Activated naive CD4-positive, alpha-beta T cell treated with anti-CD3 and anti-CD28 coated beads, Interleukin-2, amount 10 ng/mL, durations not matched to agents 7 days and 5 days (primary cell): ENCODE data around the gene OGFOD2.
"Not testable (repeated sequence)": the region's sequence is repeated elsewhere in the genome, so short reads cannot be mapped to it uniquely, and the experiment has no call there.

Experiments used
- CTCF ChIA-PET: fragments of 350-600 bp; sonication (Branson Sonifier 250); formaldehyde crosslinking; loops from one replicate; lab custom pipeline; 2021; ENCODE audit warnings: antibody characterized with exemption; lab: Charles Lee
- DNase-seq: peaks from one replicate; pipeline ENCODE4 v3.0.0-alpha.2; 2020
- H3K27ac Mint-ChIP-seq: one replicate; pipeline ENCODE4 v1.8.0; 2021; ENCODE audit warnings: mild to moderate bottlenecking, moderate library complexity, mixed read lengths
- H3K27me3 Mint-ChIP-seq: one replicate; pipeline ENCODE4 v1.8.0; 2021; ENCODE audit warnings: mild to moderate bottlenecking, mixed read lengths
- H3K36me3 Mint-ChIP-seq: one replicate; pipeline ENCODE4 v1.8.0; 2021; ENCODE audit warnings: mixed read lengths
- H3K4me1 Mint-ChIP-seq: one replicate; pipeline ENCODE4 v1.8.0; 2021; ENCODE audit warnings: mixed read lengths
- H3K4me3 Mint-ChIP-seq: one replicate; pipeline ENCODE4 v1.8.0; 2021; ENCODE audit warnings: mild to moderate bottlenecking, moderate library complexity, mixed read lengths
- H3K9me3 Mint-ChIP-seq: one replicate; pipeline ENCODE4 v1.8.0; 2021; ENCODE audit warnings: mixed read lengths

Gene OGFOD2

DNA sequence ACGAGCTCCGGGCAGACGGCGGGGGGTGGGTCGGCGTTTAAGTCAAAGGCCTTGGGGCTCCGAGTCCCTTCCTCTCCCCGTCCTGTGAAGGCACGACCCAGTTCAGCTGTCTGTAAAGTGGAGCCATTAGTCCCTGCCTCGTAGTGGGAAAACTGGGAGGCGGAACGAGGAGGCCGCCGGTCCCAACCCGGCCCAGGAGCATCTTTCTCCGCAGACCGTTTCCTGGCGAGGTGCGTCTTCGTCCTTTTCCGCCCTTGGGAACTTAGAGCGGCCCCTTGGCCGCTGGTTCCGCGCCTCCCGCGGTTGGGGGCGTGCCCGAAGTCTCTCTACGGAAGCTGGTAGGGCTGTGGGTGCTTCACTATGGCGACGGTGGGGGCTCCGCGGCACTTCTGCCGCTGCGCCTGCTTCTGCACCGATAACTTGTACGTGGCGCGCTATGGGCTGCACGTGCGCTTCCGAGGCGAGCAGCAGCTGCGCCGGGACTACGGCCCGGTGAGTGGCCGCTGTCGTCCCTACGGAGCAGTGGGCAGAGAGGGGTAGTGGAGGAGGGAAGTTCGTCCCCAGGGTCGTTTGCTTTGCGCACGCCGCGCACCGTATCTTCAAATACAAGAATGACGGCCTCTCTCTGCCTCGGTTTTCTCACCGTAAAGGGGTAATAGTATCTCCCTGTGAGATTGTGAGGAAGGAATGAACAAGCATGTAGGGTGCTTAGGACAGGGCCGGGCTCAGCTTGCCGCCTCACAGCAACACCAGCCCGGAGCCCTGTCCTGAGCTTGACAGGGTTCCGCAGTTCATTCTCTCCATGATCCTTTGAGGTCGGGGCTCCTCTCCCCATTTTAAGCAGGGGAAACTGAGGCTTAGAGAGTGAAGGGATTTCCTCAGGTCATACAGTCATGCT, at the start of gene OGFOD2:
Gene OGFOD2 (plus strand): TSS at position 353 of the 898 bp plus-strand sequence. CDS start 8 bp downstream, at position 361.
- CTCF ChIA-PET = interaction anchor here (0.6 to 2.6 kb wide), 6 partner anchors 95 to 630 kb away, joined by 3 to 10 read pairs (median 3); no protein-coding TSS in a partner anchor
- Mint-ChIP-seq H3K9me3 (no peaks in the 10 kb centered on the region), H3K27ac (peak within 1 kb of the TSS; percentile 100), H3K4me1 (peaks cover 47% of the 10 kb centered on the region), H3K27me3 (peaks cover 7% of the 10 kb centered on the region), H3K4me3 (peak within 1 kb of the TSS; percentile 98), H3K36me3 (peaks cover 5% of the 10 kb centered on the region)
- DNase-seq = peak; percentile 96

DNA sequence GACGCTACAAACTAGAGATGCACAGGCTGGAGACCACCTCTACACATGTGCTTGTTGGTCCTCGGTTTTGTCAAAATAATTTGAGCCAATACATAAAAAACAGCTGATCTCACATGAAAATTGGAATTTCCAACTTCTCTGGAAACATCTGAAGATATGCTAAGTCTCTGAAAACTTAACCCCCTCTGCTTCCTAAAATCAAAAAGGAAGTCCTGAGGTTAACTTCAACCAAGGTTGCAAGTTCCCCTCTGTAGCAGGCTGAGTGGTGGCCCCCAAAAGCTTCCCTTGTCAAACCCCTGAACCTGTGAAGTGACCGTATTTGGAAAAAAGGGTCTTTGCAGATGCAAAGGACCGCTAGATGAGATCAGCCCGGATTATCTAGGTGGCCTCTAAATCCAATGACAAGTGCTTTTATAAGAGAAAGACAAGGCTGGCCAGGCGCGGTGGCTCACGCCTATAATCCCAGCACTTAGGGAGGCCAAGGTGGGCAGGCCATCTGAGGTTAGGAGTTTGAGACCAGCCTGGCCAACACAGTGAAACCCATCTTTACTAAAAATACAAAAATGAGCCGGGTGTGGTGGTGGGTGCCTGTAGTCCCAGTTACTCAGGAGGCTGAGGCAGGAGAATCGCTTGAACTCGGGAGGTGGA, 47.2 kb upstream of the OGFOD2 start:
- peaks cover 15% of the 10 kb centered on the region for H3K27me3 Mint-ChIP-seq
- no peaks in the 10 kb centered on the region for H3K36me3 Mint-ChIP-seq
- no peaks in the 10 kb centered on the region for H3K9me3 Mint-ChIP-seq
- H3K4me3 Mint-ChIP-seq = no peak overlapping the region
- DNase-seq = no peak
- peaks cover 7% of the 10 kb centered on the region for H3K4me1 Mint-ChIP-seq
- no peak overlapping the region for H3K27ac Mint-ChIP-seq
- CTCF ChIA-PET = no interaction called here

DNA sequence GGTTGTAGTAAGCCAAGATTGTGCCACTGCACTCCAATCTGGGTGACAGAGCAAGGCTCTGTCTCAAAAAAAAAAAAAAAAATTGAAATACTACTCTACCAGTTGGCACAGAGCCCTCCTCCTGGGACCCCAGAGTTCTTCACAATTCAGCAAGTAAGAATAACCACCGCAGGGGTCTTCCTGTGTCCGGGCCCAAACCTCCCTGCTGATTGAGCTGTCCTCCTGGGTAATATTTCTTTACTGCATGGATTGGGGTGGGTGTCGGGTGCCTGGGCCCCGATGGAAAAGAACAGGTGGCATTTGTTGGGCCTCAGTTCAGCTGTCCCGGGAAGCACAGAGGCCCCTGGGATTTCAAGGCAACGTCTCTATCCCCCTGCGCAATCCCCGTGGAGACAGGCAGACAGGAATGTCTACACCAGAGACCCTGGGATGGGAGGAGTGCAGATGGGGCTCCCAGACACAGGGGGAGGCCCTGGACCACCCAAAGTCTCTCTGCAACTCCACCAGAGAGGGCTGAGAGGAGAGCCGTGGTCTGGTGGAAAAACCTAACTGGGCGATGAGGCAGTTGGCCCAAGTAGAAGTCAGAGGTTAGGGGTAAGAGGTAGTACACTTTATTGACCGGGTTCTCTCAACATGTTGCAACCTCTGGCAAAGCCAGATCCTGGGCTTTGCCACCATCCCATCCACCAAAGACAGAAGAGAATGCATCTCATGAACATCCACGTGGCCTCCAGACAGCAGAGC, 46.5 kb upstream of the OGFOD2 start:
- Mint-ChIP-seq H3K27ac (no peak overlapping the region), H3K4me3 (no peak overlapping the region), H3K4me1 (peaks cover 7% of the 10 kb centered on the region), H3K36me3 (no peaks in the 10 kb centered on the region), H3K27me3 (peaks cover 15% of the 10 kb centered on the region), H3K9me3 (no peaks in the 10 kb centered on the region)
- CTCF ChIA-PET = no interaction called here
- DNase-seq = no peak

DNA sequence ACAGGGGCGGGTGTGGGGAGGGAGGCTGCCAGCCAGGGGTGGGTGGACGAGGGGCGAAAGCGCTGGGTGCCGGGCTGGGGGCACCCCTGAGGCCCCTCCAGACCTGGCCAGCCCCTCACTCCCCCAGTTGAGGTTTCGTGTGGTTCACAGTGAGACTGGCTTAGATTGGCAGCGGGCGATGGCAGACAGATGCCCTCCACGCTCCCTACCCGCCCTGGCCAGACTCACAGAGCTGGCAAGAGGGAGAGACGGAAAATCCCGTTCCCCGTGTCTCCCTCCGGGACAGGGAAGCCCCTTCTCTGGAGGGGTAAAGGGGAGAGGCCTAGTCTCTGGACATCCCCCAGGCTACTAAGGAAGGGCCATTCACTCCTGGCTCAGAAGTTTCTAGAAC, 45.9 kb upstream of the OGFOD2 start:
- Mint-ChIP-seq H3K9me3 (no peaks in the 10 kb centered on the region), H3K36me3 (no peaks in the 10 kb centered on the region), H3K27me3 (peaks cover 15% of the 10 kb centered on the region), H3K4me3 (no peak overlapping the region), H3K27ac (no peak overlapping the region), H3K4me1 (peaks cover 7% of the 10 kb centered on the region)
- no peak for DNase-seq
- CTCF ChIA-PET = no interaction called here

DNA sequence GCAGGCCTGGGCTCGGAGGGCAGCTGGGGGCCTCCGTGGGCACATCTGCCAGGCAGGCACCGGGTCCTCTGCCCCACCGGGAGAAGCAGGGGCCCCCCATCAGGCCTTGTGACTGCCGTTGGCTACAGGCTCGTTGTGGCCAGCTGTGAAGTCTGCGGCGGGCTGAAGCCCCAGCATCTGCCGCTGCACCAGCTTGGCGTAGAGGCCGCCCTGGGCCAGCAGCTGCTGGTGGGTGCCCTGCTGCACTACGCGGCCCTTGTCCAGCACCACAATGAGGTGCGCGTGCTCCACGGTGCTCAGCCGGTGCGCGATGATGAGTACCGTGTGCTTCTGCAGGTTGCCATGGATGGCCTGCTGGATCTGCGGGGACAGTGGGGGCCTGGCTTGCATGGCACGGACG, 45.2 kb upstream of the OGFOD2 start:
- Mint-ChIP-seq H3K36me3 (no peaks in the 10 kb centered on the region), H3K4me1 (peaks cover 7% of the 10 kb centered on the region), H3K27ac (no peak overlapping the region), H3K27me3 (peaks cover 8% of the 10 kb centered on the region), H3K9me3 (no peaks in the 10 kb centered on the region), H3K4me3 (no peak overlapping the region)
- DNase-seq = no peak
- CTCF ChIA-PET = no interaction called here

DNA sequence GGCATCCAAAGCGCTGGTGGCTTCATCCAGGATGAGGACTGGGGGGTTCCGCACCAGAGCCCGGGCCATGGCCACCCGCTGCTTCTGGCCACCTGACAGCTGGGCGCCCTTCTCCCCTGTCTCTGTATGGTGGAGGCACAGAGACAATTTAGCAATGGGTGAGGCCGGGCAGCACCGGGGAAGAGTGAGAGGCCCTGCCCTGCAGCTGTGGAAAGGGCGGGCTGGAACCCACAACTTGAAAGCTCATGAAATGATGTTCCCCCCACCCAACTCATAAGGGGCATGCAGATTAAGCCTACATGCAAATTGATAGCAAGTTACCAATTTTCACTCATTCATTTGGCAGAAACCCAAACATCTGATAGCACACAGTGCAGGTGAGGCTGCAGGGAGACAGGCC, 42.8 kb upstream of the OGFOD2 start:
- Mint-ChIP-seq H3K27me3 (peaks cover 4% of the 10 kb centered on the region), H3K4me1 (peaks cover 5% of the 10 kb centered on the region), H3K4me3 (no peak overlapping the region), H3K36me3 (no peaks in the 10 kb centered on the region), H3K27ac (no peak overlapping the region), H3K9me3 (no peaks in the 10 kb centered on the region)
- DNase-seq = no peak
- CTCF ChIA-PET = no interaction called here

DNA sequence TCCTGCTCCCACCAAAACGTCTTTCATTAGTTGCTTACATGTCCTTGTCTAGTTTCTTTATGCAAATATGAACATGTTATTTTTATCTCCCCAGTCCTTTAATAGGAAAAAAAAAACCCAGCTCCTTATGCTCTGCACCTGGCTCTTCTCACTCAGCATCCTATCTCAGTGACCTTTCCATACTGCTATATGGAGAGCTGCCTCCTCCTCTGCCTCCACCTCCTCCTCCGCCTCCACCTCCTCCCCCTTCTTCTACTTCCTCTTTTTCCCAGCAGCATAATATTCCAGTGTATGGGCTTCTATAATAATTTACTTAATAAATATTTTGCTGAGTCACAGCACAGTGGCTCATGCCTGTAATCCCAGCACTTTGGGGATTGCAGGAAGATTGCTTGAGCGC, 40.3 kb upstream of the OGFOD2 start:
- H3K27ac Mint-ChIP-seq = no peak overlapping the region
- CTCF ChIA-PET = no interaction called here

DNA sequence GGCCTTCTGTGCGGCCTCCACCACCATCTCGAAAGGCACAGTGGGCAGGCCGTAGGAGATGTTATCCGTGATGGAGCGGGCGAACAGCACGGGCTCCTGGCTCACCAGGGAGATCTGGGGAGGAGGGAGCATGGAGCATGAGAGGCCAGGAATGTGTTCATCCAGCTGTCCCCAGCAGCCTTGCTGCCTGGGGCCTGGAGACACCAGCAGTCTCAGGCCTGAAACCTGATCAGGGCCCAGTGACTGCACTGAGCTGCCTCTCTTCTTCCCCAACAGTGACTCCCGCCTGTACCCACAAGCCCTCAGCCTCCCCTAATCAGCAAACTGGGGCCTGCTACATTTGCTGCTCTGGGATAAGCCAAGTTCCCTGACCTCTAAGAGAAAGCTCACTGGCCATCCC, 39.7 kb upstream of the OGFOD2 start:
- CTCF ChIA-PET = interaction anchor here (0.6 to 1.3 kb wide), 2 partner anchors 17 to 65 kb away, joined by 3 read pairs; no protein-coding TSS in a partner anchor
- DNase-seq = no peak
- Mint-ChIP-seq H3K9me3 (no peaks in the 10 kb centered on the region), H3K27me3 (no peaks in the 10 kb centered on the region), H3K27ac (no peak overlapping the region), H3K4me1 (no peaks in the 10 kb centered on the region), H3K4me3 (no peak overlapping the region), H3K36me3 (no peaks in the 10 kb centered on the region)

More for the DNA sequence above, 40.3 kb upstream of the OGFOD2 start:
- Mint-ChIP-seq H3K36me3 (no peaks in the 10 kb centered on the region), H3K27me3 (no peaks in the 10 kb centered on the region), H3K9me3 (no peaks in the 10 kb centered on the region), H3K4me3 (no peak overlapping the region), H3K4me1 (no peaks in the 10 kb centered on the region)
- no peak for DNase-seq

DNA sequence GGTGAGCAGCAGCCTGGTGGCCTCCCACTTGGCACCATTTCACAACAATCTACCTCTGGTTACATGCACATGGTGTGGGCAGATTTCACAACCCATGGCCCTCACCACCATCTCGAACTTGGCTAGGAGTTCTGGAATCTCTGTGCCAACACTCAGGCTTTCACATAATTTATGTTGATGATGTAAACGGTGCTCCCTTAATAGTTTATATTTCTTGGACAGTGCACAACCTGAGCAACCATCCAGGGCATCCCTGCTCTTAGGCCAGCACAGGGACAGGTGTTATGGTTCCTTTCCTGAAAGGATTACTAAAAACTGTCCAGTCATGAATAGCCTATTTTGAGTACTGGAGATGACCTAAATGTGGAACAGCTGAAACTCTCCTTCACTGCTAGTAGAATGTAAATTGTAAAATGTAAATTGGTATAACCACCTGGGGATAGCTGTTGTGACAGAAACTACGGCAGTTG, 37.4 kb upstream of the OGFOD2 start:
- no peaks in the 10 kb centered on the region for H3K27me3 Mint-ChIP-seq
- H3K4me1 Mint-ChIP-seq = peaks cover 2% of the 10 kb centered on the region
- no peak for DNase-seq
- no peaks in the 10 kb centered on the region for H3K36me3 Mint-ChIP-seq
- no peak overlapping the region for H3K4me3 Mint-ChIP-seq
- no peak overlapping the region for H3K27ac Mint-ChIP-seq
- CTCF ChIA-PET = interaction anchor here (1.5 kb wide), 1 partner anchor 66 kb away, joined by 3 read pairs; no protein-coding TSS in a partner anchor
- no peaks in the 10 kb centered on the region for H3K9me3 Mint-ChIP-seq

DNA sequence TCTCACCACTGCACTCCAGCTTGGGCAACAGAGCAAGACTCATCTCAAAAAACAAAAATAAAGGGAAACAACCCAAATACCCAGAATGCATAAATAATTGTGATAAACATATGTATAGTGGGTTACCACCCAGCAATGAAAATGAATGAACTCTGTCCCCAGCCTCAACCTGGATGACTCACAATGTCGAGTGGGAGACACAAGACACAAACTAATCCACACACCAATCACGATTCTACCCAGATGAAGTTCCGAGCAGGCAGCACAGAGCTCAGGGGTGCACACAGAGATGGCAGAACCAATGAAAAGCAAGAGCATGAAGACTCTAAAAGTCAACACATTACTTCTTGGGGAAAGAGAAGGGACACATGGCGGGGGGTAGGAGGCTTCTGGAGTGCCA, 35.9 kb upstream of the OGFOD2 start:
- Mint-ChIP-seq H3K27me3 (no peaks in the 10 kb centered on the region), H3K36me3 (no peaks in the 10 kb centered on the region), H3K27ac (no peak overlapping the region), H3K4me1 (peaks cover 12% of the 10 kb centered on the region), H3K9me3 (no peaks in the 10 kb centered on the region), H3K4me3 (no peak overlapping the region)
- CTCF ChIA-PET = interaction anchor here (1.5 kb wide), 1 partner anchor 68 kb away, joined by 3 read pairs; no protein-coding TSS in a partner anchor
- DNase-seq = no peak

DNA sequence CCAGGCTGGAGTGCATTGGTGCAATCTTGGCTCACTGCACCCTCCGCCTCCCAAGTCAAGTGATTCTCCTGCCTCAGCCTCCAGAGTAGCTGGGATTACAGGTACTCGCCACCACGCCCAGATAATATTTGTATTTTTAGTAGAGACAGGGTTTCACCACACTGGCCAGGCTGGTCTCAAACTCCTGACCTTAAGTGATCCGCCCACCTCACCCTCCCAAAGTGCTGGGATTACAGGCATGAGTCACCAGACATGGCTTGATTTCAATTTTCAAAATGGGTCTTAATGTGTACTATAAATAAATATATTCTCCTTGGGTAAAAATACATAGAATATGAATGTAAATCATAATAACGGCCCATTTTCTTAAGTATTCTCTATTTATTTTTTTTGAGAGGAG, 33.7 kb upstream of the OGFOD2 start:
- not testable (repeated sequence) for H3K4me3 Mint-ChIP-seq, H3K36me3 Mint-ChIP-seq, H3K9me3 Mint-ChIP-seq, H3K27ac Mint-ChIP-seq, H3K27me3 Mint-ChIP-seq, DNase-seq
- CTCF ChIA-PET = interaction anchor here (0.6 kb wide), 1 partner anchor 9 kb away, joined by 4 read pairs; no protein-coding TSS in a partner anchor
- H3K4me1 Mint-ChIP-seq = peaks cover 20% of the 10 kb centered on the region

DNA sequence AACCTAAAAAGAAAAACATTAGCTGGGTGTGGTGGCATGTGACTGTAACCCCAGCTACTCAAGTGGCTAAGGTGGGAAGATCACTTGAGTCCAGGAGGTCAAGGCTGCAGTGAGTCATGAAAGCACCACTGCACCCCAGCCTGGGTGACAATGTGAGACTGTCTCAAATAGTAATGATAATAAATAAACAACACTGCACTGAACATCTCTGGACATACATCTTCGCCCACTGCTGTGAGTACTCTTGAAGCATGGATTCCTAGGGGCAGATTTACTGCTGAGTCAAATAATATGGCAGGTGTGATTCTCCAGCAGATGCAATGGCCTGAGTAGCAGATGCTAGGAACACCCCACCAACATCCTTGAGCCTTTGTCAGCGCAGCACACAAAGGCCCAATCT, 32.4 kb upstream of the OGFOD2 start:
- Mint-ChIP-seq H3K36me3 (no peaks in the 10 kb centered on the region), H3K27me3 (peaks cover 7% of the 10 kb centered on the region), H3K4me1 (peaks cover 33% of the 10 kb centered on the region), H3K4me3 (no peak overlapping the region), H3K9me3 (no peaks in the 10 kb centered on the region), H3K27ac (no peak overlapping the region)
- CTCF ChIA-PET = no interaction called here
- no peak for DNase-seq

DNA sequence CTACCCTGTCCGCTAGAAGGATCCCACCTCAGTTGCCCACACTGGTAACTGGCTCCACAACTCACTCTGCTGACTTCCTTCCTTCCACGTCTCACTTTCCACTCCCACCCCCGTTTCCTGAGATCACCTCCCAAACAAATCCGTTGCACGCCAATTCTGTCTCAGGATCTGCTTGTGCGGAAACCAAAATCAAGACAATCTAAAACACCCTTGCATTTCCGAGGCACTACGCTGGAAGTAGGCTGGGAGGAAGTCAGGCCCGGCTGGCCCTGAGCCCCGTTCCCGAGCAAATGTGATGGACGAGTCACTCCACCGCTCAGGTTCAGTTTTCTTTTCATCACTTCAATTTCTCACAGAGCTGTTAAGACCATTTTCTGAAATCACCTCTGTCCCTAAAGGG, 31.8 kb upstream of the OGFOD2 start:
- DNase-seq = no peak

More for the DNA sequence above, 31.8 kb upstream of the OGFOD2 start:
- H3K27me3 Mint-ChIP-seq = peaks cover 7% of the 10 kb centered on the region
- H3K9me3 Mint-ChIP-seq = no peaks in the 10 kb centered on the region
- H3K4me3 Mint-ChIP-seq = no peak overlapping the region
- H3K4me1 Mint-ChIP-seq = peaks cover 38% of the 10 kb centered on the region
- peaks cover 2% of the 10 kb centered on the region for H3K36me3 Mint-ChIP-seq
- no peak overlapping the region for H3K27ac Mint-ChIP-seq
- CTCF ChIA-PET = no interaction called here
